ENCODE measurements around the gene SPO11. TPM values are rescaled to one million over a fixed set of nuclear protein-coding genes. Genes with fewer than 3 reads are reported as not detected.

SPO11 gene
- total and polyA plus RNA-seq, 9 of the 15 experiments (the other 6 are each of a cell fraction or from before 2014, with no cell fraction given) = not detected

GRCh38 chr20:57388953-57389694, 59.5 kb downstream of the SPO11 start (continued):
- no peak for TF ChIP-seq MXD1 (CRISPR knock-in tag; IDR thresholded peaks at IDR 0.05; ENCODE audit: borderline replicate concordance, poor library complexity, severe bottlenecking)
- TF ChIP-seq ZNF717 (CRISPR knock-in tag; IDR thresholded peaks at IDR 0.05) = no peak
- TF ChIP-seq KDM2B (CRISPR knock-in tag; IDR thresholded peaks at IDR 0.05) = 0 out of 2 replicates have a peak, but pooled peaks have one; percentile 69
- TF ChIP-seq BRD9 (IDR thresholded peaks at IDR 0.05; ENCODE audit: low read depth, partially characterized antibody) = no peak
- TF ChIP-seq, protein P1, sequence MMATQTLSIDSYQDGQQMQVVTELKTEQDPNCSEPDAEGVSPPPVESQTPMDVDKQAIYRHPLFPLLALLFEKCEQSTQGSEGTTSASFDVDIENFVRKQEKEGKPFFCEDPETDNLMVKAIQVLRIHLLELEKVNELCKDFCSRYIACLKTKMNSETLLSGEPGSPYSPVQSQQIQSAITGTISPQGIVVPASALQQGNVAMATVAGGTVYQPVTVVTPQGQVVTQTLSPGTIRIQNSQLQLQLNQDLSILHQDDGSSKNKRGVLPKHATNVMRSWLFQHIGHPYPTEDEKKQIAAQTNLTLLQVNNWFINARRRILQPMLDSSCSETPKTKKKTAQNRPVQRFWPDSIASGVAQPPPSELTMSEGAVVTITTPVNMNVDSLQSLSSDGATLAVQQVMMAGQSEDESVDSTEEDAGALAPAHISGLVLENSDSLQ (IDR thresholded peaks at IDR 0.05) = peak; percentile 66
- no peak for TF ChIP-seq ZNF133 (CRISPR knock-in tag; IDR thresholded peaks at IDR 0.05)
- TF ChIP-seq ZNF584 (CRISPR knock-in tag; IDR thresholded peaks at IDR 0.05; ENCODE audit: low read depth) = 0 out of 2 replicates have a peak, but pooled peaks have one; percentile 40
- no peak for TF ChIP-seq TEAD1 (CRISPR knock-in tag; IDR thresholded peaks at IDR 0.05)
- no peak for TF ChIP-seq POU5F1 (IDR thresholded peaks at IDR 0.05; ENCODE audit: borderline replicate concordance, low read depth, low read length, partially characterized antibody)
- TF ChIP-seq C11orf30 (IDR thresholded peaks at IDR 0.05; ENCODE audit: low read depth) = no peak
- TF ChIP-seq ZNF12 (CRISPR knock-in tag; IDR thresholded peaks at IDR 0.05) = no peak
- TF ChIP-seq EP400 (IDR thresholded peaks at IDR 0.05) = no peak
- no peak for TF ChIP-seq POLR3G (IDR thresholded peaks at IDR 0.05; ENCODE audit: extremely low read depth, insufficient read length, insufficient replicate concordance)
- TF ChIP-seq GMEB1 (CRISPR knock-in tag; IDR thresholded peaks at IDR 0.05) = peak; percentile 68
- TF ChIP-seq, protein P2, sequence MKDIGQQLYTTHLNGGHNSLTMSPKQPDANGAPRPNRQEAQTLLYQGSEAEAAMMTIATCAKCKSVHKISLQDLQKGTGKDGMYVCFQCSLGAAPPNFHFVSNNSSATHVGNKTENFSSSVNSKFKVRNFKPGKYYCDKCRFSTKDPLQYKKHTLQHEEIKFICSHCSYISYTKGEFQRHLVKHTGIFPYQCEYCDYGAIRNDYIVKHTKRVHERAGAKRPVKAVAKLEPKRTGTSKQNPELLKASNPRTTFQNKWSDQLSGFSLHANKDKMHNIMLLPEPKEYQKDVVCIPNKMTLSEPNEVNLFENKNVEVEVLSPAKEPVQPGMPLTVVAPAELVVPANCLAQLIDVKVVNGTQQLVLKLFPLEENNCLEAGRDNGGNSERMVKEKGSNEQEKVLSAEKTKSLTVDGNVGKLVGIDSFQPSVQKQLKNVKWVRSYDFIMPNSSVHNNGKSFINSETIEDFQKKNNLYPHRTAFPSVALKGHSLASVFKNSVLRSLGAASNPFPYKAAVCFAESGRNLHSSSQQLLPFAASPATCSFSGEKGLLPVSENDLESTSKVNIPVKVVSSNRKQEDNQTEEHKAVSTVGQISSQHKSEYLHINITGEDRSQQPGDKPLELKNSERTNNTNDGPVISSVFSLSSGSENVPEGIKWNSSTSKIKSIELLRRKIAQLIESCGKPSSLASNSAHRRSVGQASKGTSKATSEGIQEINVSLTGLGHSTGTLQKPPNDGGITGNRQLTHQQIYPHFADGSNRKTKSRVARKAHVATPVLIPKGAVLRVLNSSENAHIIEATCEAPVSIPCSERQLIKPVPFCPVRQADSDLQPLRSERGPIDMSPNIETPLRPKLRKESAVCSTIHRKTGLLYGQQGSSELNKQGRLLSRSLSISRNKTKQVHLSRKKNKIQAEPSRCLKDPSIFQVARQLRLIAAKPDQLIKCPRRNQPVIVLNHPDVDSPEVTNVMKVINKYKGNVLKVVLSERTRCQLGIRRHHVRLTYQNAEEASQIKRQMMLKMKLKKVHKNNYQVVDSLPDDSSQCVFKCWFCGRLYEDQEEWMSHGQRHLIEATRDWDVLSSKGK (CRISPR knock-in tag; IDR thresholded peaks at IDR 0.05) = no peak
- peak in 1 of 2 experiments; percentile 40; a peak in 2 of 4 replicates for TF ChIP-seq RAD21 (CRISPR knock-in tag; conservative IDR thresholded peaks at IDR 0.05 in 1 of 2, IDR thresholded peaks at IDR 0.05 in 1 of 2)
- no peak for TF ChIP-seq ZNF253 (CRISPR knock-in tag; conservative IDR thresholded peaks at IDR 0.05)
- no peak for TF ChIP-seq BDP1 (IDR thresholded peaks at IDR 0.05; ENCODE audit: insufficient read depth, insufficient read length)
- no peak; the same call in 1 of the 2 replicates for TF ChIP-seq ZNF707 (CRISPR knock-in tag; conservative IDR thresholded peaks at IDR 0.05)
- TF ChIP-seq, protein P3, sequence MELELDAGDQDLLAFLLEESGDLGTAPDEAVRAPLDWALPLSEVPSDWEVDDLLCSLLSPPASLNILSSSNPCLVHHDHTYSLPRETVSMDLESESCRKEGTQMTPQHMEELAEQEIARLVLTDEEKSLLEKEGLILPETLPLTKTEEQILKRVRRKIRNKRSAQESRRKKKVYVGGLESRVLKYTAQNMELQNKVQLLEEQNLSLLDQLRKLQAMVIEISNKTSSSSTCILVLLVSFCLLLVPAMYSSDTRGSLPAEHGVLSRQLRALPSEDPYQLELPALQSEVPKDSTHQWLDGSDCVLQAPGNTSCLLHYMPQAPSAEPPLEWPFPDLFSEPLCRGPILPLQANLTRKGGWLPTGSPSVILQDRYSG (tag; conservative IDR thresholded peaks at IDR 0.05; ENCODE audit: low read depth) = no peak
